Fibroblast of skin of abdomen (primary cell): Measurements from ENCODE around the gene HS1BP3. TPM values are rescaled to one million over a fixed set of nuclear protein-coding genes. Genes with fewer than 3 reads are reported as not detected.

Source experiments
- DNase-seq: peaks from one replicate; pipeline ENCODE4 v3.0.0-alpha.2; 2013
- polyA plus RNA-seq, 2 experiments: library from polyadenylated mRNA; unstranded; fragments of 120-200 nt; gene quantifications; one replicate each; pipeline ENCODE4 v1.2.1, GENCODE V29; 2013; ENCODE audit not compliant: insufficient read length in 2 of 2

HS1BP3 gene, protein sequence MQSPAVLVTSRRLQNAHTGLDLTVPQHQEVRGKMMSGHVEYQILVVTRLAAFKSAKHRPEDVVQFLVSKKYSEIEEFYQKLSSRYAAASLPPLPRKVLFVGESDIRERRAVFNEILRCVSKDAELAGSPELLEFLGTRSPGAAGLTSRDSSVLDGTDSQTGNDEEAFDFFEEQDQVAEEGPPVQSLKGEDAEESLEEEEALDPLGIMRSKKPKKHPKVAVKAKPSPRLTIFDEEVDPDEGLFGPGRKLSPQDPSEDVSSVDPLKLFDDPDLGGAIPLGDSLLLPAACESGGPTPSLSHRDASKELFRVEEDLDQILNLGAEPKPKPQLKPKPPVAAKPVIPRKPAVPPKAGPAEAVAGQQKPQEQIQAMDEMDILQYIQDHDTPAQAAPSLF
- 15.7 TPM for polyA plus RNA-seq (2013, experiment 1 of 2; ENCODE audit: insufficient read length)
- 16.1 TPM for polyA plus RNA-seq (2013, experiment 2 of 2; ENCODE audit: insufficient read length)

GRCh38 chr2:20650877-20651730, at the start of gene HS1BP3:
HS1BP3 (minus strand) TSS chr2:20651098; CDS start chr2:20651063, 35 bp downstream.
- DNase-seq = peak; percentile 70

GRCh38 chr2:20698916-20699613, 48.2 kb upstream of the HS1BP3 start:
- DNase-seq = no peak

GRCh38 chr2:20697322-20697934, 46.5 kb upstream of the HS1BP3 start:
- no peak for DNase-seq

- DNase-seq = no peak
Observed at GRCh38 chr2:20696366-20696765, 45.5 kb upstream of the HS1BP3 start.

- DNase-seq = no peak
Observed at GRCh38 chr2:20693317-20693716, 42.4 kb upstream of the HS1BP3 start.

DNA sequence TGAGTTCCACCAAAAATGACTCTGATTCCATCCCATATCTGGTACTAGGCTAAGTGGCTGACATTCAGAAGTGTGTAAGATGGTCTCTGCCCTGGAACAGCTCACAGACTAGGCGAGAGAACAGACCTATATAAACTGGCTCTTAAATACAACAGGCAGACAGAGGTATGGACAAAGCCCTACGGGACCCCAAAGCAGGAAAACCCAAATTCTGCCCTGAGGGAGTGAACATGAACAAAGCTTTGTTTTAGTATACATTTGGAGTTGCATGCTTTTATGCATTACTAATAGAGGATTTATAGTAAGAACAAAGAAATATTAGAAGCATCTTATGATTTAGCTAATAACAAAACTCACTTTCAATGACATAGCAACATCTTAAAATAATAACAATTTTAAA, 41.2 kb upstream of the HS1BP3 start:
- DNase-seq = no peak

DNA sequence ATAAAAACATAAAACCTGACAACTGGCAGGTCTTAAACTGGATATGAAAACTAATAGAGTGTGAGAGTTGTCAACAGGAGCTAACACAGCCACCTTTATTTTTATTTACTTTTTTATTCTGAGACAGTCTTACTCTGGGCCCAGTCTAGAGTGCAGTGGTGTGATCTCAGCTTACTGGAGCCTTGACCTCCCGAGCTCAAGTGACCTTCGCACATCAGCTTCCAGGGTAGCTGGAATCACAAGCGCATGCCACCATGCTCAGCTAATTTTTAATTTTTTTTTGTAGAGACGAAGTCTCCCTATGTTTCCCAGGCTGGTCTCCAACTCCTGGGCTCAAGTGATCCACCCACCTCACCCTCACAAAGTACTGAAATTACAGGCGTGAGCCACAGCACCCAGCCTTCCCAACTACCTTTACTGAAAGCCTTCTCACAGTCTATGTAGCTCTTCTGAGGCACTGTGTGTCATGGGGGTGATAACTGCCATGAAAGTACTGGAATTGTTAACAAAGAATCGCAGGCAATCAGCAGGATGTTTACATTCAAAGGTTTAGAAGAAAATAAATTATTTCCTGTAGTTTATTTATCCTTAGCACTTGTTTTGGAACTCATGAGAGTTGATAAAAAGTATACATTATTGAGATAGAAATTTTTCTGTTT, 40.3 kb upstream of the HS1BP3 start:
- DNase-seq = no peak

GRCh38 chr2:20689428-20690264, 38.7 kb upstream of the HS1BP3 start:
- no peak for DNase-seq

DNA sequence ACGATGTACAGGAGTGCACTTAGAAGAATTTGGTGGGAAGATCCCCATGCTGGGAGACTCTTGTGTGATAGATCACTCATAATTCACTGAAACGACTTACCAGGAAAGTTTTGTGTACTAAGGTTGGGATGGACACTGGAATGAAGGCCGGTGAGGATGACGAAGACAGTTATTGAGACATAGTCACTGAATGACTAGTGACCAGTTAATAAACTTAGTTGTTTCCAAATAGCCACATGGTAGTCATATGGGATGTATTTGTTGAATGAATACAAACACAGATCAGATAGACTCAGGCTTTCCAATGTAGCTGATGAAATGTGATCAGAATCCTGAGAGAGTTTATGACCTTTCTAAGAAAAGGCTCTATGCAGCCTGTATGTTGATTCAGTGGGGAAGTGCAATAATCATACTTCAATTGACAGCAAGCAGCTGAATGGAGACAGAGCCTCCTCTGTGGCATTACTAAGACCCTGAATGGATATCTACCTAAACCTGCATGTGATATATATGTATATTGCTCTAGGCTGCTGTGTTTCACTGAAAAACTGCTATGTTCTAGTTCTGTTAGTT, 36.4 kb upstream of the HS1BP3 start:
- DNase-seq = no peak

DNA sequence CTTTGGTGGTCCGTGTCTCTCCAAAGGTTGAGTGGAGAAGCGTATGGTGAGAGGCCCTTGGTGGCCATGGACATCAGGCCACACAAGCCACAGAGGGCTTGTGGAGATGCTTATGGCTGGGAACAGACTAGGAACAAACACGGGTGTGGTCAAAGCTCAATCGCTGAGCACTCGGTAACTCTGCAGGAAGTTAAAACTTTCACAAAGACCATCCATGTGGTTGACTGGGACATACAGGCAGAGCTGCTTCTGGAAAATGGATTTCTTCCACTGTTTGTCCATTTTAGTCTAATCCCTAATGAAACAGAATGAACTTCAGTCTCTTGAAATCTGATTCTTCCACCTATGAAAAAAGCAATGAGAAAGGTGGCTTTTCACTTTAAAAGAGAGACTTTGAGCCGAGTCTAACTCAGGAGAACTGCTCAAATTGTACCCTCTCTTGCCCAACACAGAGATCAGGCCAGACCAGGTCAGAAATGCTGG, 33.7 kb upstream of the HS1BP3 start:
- no peak for DNase-seq

DNA sequence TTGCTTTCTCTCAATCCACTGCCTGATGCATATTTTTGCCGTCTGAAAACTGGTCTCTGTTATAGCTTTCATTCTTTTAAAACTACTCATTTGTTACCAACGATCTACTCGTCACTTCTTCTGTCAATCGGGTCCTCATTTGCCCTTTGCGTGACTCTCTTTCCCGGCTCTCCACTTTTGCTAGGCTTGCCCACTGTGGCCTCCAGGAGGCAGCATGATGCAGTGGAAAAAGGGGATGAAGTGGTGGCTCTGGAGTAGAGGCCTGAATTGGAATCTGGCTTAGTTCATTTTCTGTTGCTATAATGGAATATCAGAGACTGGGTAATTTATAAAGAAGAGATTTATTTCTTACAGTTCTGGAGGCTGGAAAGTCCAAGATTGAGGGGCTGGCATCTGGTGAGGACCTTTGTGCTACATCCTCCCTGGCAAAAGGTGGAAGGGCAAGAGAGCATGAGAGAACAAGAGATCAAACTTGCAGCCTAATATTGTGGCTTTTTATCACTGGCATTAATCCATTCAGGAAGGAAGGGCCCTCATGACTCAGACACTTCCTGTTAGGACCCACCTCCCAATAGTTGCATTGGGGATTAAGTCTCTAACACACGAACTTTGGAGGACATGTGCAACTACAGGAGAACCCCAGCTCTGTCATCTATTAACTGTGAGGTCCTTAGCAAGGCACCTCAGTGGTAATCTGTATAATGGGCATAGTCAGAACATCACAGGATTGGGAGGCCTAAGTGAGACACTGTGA, 31.4 kb upstream of the HS1BP3 start:
- DNase-seq = no peak

DNA sequence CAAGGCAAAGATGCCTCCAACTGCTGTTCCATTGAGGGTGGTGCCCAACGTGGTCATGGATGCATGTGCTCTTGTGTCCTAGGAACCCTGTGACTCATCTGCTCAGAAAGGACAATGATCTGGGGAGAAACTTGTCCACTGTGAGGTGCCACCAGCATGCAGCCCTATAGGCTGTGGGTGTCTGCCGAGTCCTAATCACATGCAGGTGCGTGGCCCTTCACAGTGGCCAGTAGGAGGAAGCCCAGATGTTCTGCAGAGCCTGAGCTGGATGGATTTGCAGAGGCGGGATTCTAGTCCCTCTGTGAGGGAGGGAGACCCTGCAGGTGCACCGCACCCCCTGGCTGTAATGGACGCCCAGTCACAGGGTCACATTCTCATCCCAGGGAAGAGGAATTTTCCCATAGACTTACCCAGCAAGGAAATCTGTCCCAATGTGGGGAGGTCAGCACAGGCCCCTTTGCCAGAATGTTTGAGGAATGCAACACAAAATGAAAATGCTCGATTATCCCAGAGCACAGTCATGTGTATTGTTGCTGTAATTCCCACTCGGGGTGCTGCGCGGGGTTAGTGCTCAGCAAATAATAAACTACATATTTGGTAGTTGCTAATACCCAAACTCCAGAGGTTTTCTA, 30.0 kb upstream of the HS1BP3 start:
- DNase-seq = no peak

GRCh38 chr2:20678780-20679179, 27.9 kb upstream of the HS1BP3 start:
- no peak for DNase-seq

GRCh38 chr2:20678086-20678395, 27.1 kb upstream of the HS1BP3 start:
- no peak for DNase-seq

- no peak for DNase-seq
Observed at GRCh38 chr2:20677301-20678085, 26.6 kb upstream of the HS1BP3 start.

- no peak for DNase-seq
Observed at GRCh38 chr2:20676353-20677215, 25.7 kb upstream of the HS1BP3 start.

DNA sequence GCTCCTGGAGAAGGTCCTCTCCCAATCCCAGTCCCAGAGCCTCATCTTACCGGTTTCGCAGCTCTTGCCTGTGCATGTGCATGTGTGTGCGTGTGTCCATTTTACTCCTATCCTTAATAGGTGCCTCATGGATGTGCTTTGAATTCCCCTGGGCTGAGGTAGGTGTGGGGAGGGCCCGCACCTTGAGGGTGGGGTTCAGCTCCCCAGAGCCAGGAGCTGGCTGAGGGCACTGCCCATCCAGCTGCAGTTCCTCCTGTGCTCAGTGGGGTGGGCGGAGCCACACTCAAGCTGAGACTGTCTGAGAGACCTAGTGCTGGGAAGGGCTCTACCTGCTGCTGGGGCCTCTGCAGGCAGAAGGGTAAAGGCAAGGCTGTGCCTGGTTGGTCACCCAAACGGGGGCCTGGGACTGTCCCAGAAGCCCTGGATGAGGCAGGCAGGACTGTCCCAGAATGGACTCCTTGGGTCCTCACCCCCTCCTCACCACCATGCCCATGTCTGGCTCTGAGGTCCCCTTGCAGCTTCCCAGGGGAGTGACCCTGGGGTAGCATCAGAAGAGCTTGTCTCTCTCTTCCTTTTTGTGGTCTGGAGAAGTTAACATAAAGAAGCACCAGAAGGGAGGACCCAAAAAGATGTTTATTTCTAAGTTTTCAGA, 24.9 kb upstream of the HS1BP3 start:
- DNase-seq = no peak
